ENCODE results near the gene DNAJB12.

Gene DNAJB12

DNA sequence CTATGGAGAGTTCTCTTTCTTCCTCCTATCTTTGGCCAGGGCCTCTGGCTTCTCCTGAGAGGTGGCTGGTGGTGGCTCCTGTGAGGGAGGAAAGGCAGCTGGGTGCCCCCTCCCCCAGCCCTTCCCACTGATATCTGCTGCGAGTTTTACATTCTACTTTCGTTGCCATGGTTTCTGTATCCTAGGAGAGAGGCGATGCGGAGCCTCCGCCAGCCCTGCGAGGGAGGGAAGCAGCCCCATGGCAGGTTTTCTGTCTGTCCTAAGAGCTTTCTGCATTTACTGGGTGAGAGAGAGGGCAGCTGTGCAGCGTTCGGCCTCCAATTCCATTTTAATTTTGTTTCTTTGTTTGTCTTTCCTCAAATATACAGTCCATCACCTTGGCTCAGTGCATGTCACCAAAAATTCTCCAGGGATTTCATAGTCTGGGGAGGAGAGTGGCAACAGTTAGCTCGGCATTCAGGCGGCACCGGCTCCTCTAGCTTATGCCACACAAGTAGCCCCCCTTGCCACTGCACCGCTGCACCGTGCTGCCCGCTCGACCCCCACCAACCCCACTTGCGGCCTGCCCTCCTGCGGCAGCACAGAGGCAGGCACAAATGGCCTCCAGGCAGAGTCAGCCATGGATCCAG lies 20.4 kb downstream of the DNAJB12 start:
- Histone ChIP-seq H3K9me3 (no peaks in the 10 kb centered on the region), H3K4me3 (peak overlapping the region in 1 of 2 donors; percentile 11), H3K36me3 (peaks cover 18 to 29% (median 19%) of the 10 kb centered on the region in 3 donors), H3K27me3 (no peaks in the 10 kb centered on the region), H3K27ac (peak overlapping the region; percentile 83 to 94), H3K4me1 (peaks cover 11 to 79% (median 73%) of the 10 kb centered on the region in 4 donors)
- peak in 1 of 2 experiments; percentile 19 for TF ChIP-seq CTCF (IDR thresholded peaks at IDR 0.05)
- intact Hi-C loops (cut with DNase I; ENCODE audit: low total_unique reads) = no loop called here
- DNase-seq = no peak

GRCh38 chr10:72333112-72334015 lies 21.4 kb downstream of the DNAJB12 start:
- no peak for DNase-seq
- Histone ChIP-seq H3K27me3 (no peaks in the 10 kb centered on the region), H3K9me3 (no peaks in the 10 kb centered on the region), H3K36me3 (peaks cover 10 to 19% (median 11%) of the 10 kb centered on the region in 3 donors), H3K4me3 (no peak overlapping the region), H3K27ac (peak overlapping the region; percentile 83 to 94), H3K4me1 (peaks cover 11 to 89% (median 83%) of the 10 kb centered on the region in 4 donors)
- intact Hi-C loops (cut with DNase I; ENCODE audit: low total_unique reads) = no loop called here
- no peak for TF ChIP-seq CTCF (IDR thresholded peaks at IDR 0.05)

DNA sequence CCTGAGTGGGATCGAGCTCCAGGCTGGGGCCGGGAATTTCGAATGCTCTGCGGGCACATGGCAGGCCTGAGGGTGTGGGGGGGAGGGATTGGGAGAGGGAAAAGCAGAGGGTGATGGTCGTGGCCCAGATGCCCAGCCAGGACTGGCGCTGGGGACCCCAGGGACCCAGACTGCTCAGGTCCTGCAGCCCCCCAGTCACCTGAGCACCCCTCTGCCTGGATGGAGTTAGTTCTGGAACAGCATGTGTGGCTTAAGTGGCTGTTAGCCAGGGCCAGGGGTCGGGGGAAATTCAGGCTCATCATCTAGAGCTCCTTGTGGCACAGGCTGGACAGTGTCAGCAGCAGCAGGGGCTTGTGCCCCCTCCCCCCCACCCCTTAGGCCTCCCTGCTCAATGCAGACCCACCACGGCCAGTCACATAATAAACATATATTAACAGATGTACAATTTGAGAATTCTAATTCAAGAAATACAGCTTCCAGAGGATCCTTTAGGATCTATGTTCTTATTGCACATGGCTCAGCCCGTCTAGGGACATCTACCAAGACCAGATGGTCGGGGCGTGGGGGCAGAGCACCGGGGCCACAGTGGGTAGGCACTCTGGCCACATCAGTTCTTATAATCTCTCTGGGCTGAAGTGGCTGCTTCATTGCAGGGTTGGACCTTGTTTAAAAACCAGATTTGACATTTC lies 22.2 kb downstream of the DNAJB12 start:
- H3K4me3 ChIP-seq = no peak overlapping the region
- no peaks in the 10 kb centered on the region for H3K9me3 ChIP-seq
- DNase-seq = no peak
- H3K4me1 ChIP-seq = peaks cover 11 to 96% (median 91%) of the 10 kb centered on the region in 4 donors
- TF ChIP-seq CTCF (IDR thresholded peaks at IDR 0.05) = no peak
- no peaks in the 10 kb centered on the region for H3K27me3 ChIP-seq
- intact Hi-C loops (cut with DNase I; ENCODE audit: low total_unique reads) = no loop called here
- H3K27ac ChIP-seq = peak overlapping the region; percentile 83 to 94
- H3K36me3 ChIP-seq = peaks cover 2 to 11% (median 3%) of the 10 kb centered on the region in 3 donors

GRCh38 chr10:72331575-72332422 lies 22.9 kb downstream of the DNAJB12 start:
- DNase-seq = peak; percentile 83 to 95
- H3K27me3 ChIP-seq = no peaks in the 10 kb centered on the region
- no peak overlapping the region for H3K4me3 ChIP-seq
- no peaks in the 10 kb centered on the region for H3K9me3 ChIP-seq
- TF ChIP-seq CTCF (IDR thresholded peaks at IDR 0.05) = peak; percentile 48 to 60
- H3K4me1 ChIP-seq = peaks cover 11 to 90% (median 87%) of the 10 kb centered on the region in 4 donors
- H3K27ac ChIP-seq = peak overlapping the region; percentile 83 to 94
- intact Hi-C loops (cut with DNase I; ENCODE audit: low total_unique reads) = no loop called here
- H3K36me3 ChIP-seq = peaks cover 0 to 7% (median 0%) of the 10 kb centered on the region in 3 donors

DNA sequence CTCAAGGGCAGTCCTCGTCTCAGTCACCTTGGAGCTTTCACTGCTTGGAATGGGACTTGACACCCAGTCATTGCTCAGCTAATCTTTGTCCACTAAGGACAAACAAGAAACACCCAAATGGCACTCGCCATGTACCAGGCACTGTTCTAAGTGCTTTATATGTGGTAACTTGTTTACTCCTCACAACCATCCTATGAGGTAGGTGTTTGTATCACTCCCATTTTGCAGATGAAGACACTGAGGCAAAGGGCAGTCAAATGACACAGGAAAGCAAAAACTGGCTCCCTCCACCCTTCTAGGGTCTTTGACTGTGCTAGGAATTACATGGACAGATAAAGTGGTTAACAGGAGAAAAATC lies 24.7 kb downstream of the DNAJB12 start:
- peak overlapping the region; percentile 45 to 64 for H3K27ac ChIP-seq
- TF ChIP-seq CTCF (IDR thresholded peaks at IDR 0.05) = no peak
- H3K4me1 ChIP-seq = peaks cover 0 to 85% (median 79%) of the 10 kb centered on the region in 4 donors
- no peak overlapping the region for H3K4me3 ChIP-seq
- H3K9me3 ChIP-seq = no peaks in the 10 kb centered on the region
- no peak for DNase-seq
- H3K36me3 ChIP-seq = no peaks in the 10 kb centered on the region
- H3K27me3 ChIP-seq = no peaks in the 10 kb centered on the region
- intact Hi-C loops (cut with DNase I; ENCODE audit: low total_unique reads) = no loop called here

Data from tibial artery (tissue), 4 donors.